GM12878 (cell line): Measurements from ENCODE around the gene PSMC3IP.

ENCODE experiments used
- BCL11A ChIP-seq: IDR thresholded peaks from 2 replicates; pipeline ENCODE4 v1.6.1; 2011; ENCODE audit warnings: low read depth, low read length
- BRCA1 ChIP-seq: IDR thresholded peaks from 2 replicates; pipeline ENCODE4 v1.6.1; 2011; ENCODE audit warnings: low read depth, low read length, improper control_type of control experiment
- MYC ChIP-seq: IDR thresholded peaks from 2 replicates; pipeline ENCODE4 v1.6.1; 2011; ENCODE audit warnings: mild to moderate bottlenecking, low read length, moderate library complexity, inconsistent platforms; ENCODE audit not compliant: insufficient read depth, insufficient replicate concordance, insufficient read length, severe bottlenecking
- POLR2AphosphoS5 ChIP-seq: IDR thresholded peaks from 2 replicates; pipeline ENCODE4 v1.6.1; 2011; ENCODE audit warnings: mild to moderate bottlenecking, low read length, inconsistent platforms
- RELA ChIP-seq: fragments of 450-650 bp; IDR thresholded peaks from 2 replicates; pipeline ENCODE4 v1.8.0; 2014; ENCODE audit warnings: borderline replicate concordance; ENCODE audit not compliant: partially characterized antibody
- SMC3 ChIP-seq: IDR thresholded peaks from 2 replicates; pipeline ENCODE4 v1.6.1; 2011; ENCODE audit warnings: low read length, improper control_type of control experiment, borderline replicate concordance
- TF ChIP-seq, protein P1 (sequence below), 3 experiments: IDR thresholded peaks in 2 of 3; conservative IDR thresholded peaks in 1 of 3; 2 replicates each; pipeline ENCODE4 v1.5.1; 2011; ENCODE audit warnings: low read depth in 3 of 3, low read length in 3 of 3, mild to moderate bottlenecking in 3 of 3, control low read depth in 2 of 3, moderate library complexity in 2 of 3, inconsistent platforms in 1 of 3, mixed read lengths in 1 of 3; ENCODE audit not compliant: control insufficient read depth in 2 of 3, insufficient read depth in 1 of 3; ENCODE audit errors: extremely low read depth in 1 of 3
- TF ChIP-seq, protein P2 (sequence below): IDR thresholded peaks from 2 replicates; pipeline ENCODE4 v1.6.1; 2012; ENCODE audit warnings: mild to moderate bottlenecking, low read depth, low read length

DNA sequence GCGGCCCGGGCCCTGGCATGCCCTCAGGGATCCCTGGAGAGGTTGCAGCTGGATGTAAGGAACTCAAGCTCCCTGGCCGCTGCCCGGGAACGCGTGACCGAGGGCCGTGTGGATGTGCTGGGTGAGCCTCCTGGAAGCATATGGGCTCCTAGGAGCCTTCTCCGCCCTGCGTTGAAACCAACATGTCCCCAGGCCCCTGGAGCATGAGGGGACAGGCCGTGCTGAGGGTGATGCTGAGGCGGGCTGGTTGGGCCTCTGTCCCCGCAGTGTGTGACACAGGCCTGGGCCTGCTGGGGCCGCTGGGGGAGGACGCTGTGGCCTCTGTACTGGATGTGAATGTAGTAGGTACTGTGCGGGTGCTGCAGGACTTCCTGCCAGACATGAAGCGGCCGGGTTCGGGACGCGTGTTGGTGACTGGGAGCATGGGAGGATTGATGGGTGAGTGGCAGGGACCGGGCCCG is 30.5 kb downstream of the PSMC3IP start:
- TF ChIP-seq, protein P1, sequence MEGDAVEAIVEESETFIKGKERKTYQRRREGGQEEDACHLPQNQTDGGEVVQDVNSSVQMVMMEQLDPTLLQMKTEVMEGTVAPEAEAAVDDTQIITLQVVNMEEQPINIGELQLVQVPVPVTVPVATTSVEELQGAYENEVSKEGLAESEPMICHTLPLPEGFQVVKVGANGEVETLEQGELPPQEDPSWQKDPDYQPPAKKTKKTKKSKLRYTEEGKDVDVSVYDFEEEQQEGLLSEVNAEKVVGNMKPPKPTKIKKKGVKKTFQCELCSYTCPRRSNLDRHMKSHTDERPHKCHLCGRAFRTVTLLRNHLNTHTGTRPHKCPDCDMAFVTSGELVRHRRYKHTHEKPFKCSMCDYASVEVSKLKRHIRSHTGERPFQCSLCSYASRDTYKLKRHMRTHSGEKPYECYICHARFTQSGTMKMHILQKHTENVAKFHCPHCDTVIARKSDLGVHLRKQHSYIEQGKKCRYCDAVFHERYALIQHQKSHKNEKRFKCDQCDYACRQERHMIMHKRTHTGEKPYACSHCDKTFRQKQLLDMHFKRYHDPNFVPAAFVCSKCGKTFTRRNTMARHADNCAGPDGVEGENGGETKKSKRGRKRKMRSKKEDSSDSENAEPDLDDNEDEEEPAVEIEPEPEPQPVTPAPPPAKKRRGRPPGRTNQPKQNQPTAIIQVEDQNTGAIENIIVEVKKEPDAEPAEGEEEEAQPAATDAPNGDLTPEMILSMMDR (IDR thresholded peaks at IDR 0.05 in 2 of 3, conservative IDR thresholded peaks at IDR 0.05 in 1 of 3; ENCODE audit: control insufficient read depth in 2 of 3, extremely low read depth in 1 of 3, insufficient read depth in 1 of 3, low read depth in 3 of 3, low read length in 3 of 3), result no peak
- TF ChIP-seq RELA (no peak), POLR2AphosphoS5 (no peak), SMC3 (no peak), MYC (no peak), BRCA1 (no peak), BCL11A (no peak)
- TF ChIP-seq, protein P2, sequence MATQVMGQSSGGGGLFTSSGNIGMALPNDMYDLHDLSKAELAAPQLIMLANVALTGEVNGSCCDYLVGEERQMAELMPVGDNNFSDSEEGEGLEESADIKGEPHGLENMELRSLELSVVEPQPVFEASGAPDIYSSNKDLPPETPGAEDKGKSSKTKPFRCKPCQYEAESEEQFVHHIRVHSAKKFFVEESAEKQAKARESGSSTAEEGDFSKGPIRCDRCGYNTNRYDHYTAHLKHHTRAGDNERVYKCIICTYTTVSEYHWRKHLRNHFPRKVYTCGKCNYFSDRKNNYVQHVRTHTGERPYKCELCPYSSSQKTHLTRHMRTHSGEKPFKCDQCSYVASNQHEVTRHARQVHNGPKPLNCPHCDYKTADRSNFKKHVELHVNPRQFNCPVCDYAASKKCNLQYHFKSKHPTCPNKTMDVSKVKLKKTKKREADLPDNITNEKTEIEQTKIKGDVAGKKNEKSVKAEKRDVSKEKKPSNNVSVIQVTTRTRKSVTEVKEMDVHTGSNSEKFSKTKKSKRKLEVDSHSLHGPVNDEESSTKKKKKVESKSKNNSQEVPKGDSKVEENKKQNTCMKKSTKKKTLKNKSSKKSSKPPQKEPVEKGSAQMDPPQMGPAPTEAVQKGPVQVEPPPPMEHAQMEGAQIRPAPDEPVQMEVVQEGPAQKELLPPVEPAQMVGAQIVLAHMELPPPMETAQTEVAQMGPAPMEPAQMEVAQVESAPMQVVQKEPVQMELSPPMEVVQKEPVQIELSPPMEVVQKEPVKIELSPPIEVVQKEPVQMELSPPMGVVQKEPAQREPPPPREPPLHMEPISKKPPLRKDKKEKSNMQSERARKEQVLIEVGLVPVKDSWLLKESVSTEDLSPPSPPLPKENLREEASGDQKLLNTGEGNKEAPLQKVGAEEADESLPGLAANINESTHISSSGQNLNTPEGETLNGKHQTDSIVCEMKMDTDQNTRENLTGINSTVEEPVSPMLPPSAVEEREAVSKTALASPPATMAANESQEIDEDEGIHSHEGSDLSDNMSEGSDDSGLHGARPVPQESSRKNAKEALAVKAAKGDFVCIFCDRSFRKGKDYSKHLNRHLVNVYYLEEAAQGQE, result no peak
